ENCODE results near the gene UNC45A.

GRCh38 chr15:90945091-90945490, 10.0 kb downstream of the UNC45A start:
- TF ChIP-seq, protein P1, sequence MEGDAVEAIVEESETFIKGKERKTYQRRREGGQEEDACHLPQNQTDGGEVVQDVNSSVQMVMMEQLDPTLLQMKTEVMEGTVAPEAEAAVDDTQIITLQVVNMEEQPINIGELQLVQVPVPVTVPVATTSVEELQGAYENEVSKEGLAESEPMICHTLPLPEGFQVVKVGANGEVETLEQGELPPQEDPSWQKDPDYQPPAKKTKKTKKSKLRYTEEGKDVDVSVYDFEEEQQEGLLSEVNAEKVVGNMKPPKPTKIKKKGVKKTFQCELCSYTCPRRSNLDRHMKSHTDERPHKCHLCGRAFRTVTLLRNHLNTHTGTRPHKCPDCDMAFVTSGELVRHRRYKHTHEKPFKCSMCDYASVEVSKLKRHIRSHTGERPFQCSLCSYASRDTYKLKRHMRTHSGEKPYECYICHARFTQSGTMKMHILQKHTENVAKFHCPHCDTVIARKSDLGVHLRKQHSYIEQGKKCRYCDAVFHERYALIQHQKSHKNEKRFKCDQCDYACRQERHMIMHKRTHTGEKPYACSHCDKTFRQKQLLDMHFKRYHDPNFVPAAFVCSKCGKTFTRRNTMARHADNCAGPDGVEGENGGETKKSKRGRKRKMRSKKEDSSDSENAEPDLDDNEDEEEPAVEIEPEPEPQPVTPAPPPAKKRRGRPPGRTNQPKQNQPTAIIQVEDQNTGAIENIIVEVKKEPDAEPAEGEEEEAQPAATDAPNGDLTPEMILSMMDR (IDR thresholded peaks at IDR 0.05 in 8 of 11, conservative IDR thresholded peaks at IDR 0.05 in 3 of 11) = no peak
- TF ChIP-seq POLR2A (IDR thresholded peaks at IDR 0.05) (no peak), POLR2AphosphoS5 (IDR thresholded peaks at IDR 0.05) (no peak)
